Mesodermal cell (in vitro differentiated cells): ENCODE results near the gene PIK3CB.

ENCODE experiments used
- H3K27ac ChIP-seq: 2 replicates; pipeline ENCODE4 v1.7.0; 2013; ENCODE audit warnings: mild to moderate bottlenecking, low read depth, low read length, moderate library complexity; ENCODE audit not compliant: severe bottlenecking
- H3K36me3 ChIP-seq: 2 replicates; pipeline ENCODE4 v1.7.1; 2013; ENCODE audit warnings: mild to moderate bottlenecking, low read length, moderate library complexity; ENCODE audit not compliant: control insufficient read depth, insufficient read depth
- H3K4me1 ChIP-seq: one replicate; pipeline ENCODE4 v1.7.1; 2013; ENCODE audit warnings: mild to moderate bottlenecking, low read length; ENCODE audit not compliant: insufficient read depth, control insufficient read depth, poor library complexity, severe bottlenecking
- H3K4me3 ChIP-seq: 2 replicates; pipeline ENCODE4 v1.7.0; 2013; ENCODE audit warnings: low read length, control low read depth, mild to moderate bottlenecking; ENCODE audit not compliant: insufficient read depth, poor library complexity, severe bottlenecking; ENCODE audit errors: extremely low read depth
- H3K9me3 ChIP-seq: 2 replicates; pipeline ENCODE4 v1.7.1; 2013; ENCODE audit warnings: mild to moderate bottlenecking, low read length, moderate library complexity; ENCODE audit not compliant: control insufficient read depth
- WGBS, 2 experiments: methylation state at CpG; one replicate each; pipeline ENCODE4 v1.1.5; 2013; ENCODE audit warnings: missing lambda C conversion rate in 2 of 2; ENCODE audit not compliant: insufficient coverage in 2 of 2; 5-methylcytosine and 5-hydroxymethylcytosine counted together

PIK3CB gene

GRCh38 chr3:138646513-138646912, 188.2 kb downstream of the PIK3CB start:
- Histone ChIP-seq H3K36me3 (peaks cover 20% of the 10 kb centered on the region), H3K27ac (no peak overlapping the region), H3K4me3 (no peak overlapping the region), H3K9me3 (peaks cover 34% of the 10 kb centered on the region), H3K4me1 (no peaks in the 10 kb centered on the region)

GRCh38 chr3:138646008-138646407, 188.7 kb downstream of the PIK3CB start:
- H3K4me3 ChIP-seq = no peak overlapping the region
- H3K27ac ChIP-seq = no peak overlapping the region
- peaks cover 38% of the 10 kb centered on the region for H3K9me3 ChIP-seq
- H3K4me1 ChIP-seq = no peaks in the 10 kb centered on the region
- H3K36me3 ChIP-seq = peaks cover 20% of the 10 kb centered on the region

- no peaks in the 10 kb centered on the region for H3K36me3 ChIP-seq
- no peak overlapping the region for H3K4me3 ChIP-seq
- H3K27ac ChIP-seq = no peak overlapping the region
- 100% methylated on average over 1 of the region's 1 CpG; no CpG with 5 or more reads in 1 of the 2 experiments for WGBS, 2 experiments
- peaks cover 26% of the 10 kb centered on the region for H3K9me3 ChIP-seq
- H3K4me1 ChIP-seq = no peaks in the 10 kb centered on the region
Measured at GRCh38 chr3:138642927-138643253, 191.8 kb downstream of the PIK3CB start.

- no peak overlapping the region for H3K4me3 ChIP-seq
- H3K9me3 ChIP-seq = peaks cover 26% of the 10 kb centered on the region
- 40 to 100% methylated on average over 1 of the region's 4 CpGs for WGBS, 2 experiments
- H3K4me1 ChIP-seq = no peaks in the 10 kb centered on the region
- H3K36me3 ChIP-seq = no peaks in the 10 kb centered on the region
- H3K27ac ChIP-seq = no peak overlapping the region
Measured at GRCh38 chr3:138642226-138642926, 192.4 kb downstream of the PIK3CB start.

- Histone ChIP-seq H3K9me3 (peaks cover 16% of the 10 kb centered on the region), H3K27ac (no peak overlapping the region), H3K4me3 (no peak overlapping the region), H3K4me1 (no peaks in the 10 kb centered on the region), H3K36me3 (no peaks in the 10 kb centered on the region)
- 95 to 100% methylated on average over 2 to 3 of the region's 4 CpGs for WGBS, 2 experiments
Measured at GRCh38 chr3:138640537-138640936, 194.2 kb downstream of the PIK3CB start.

GRCh38 chr3:138638641-138639040, 196.1 kb downstream of the PIK3CB start:
- no CpG with 5 or more reads among the region's 2 CpGs for whole genome bisulfite sequencing, 2 experiments
- no peak overlapping the region for H3K27ac ChIP-seq
- no peaks in the 10 kb centered on the region for H3K4me1 ChIP-seq
- H3K36me3 ChIP-seq = no peaks in the 10 kb centered on the region
- no peak overlapping the region for H3K4me3 ChIP-seq
- peaks cover 13% of the 10 kb centered on the region for H3K9me3 ChIP-seq

- Histone ChIP-seq H3K9me3 (no peaks in the 10 kb centered on the region), H3K27ac (no peak overlapping the region), H3K36me3 (no peaks in the 10 kb centered on the region), H3K4me1 (no peaks in the 10 kb centered on the region), H3K4me3 (no peak overlapping the region)
- 81 to 84% methylated on average over 5 of the region's 6 CpGs for WGBS, 2 experiments
Measured at GRCh38 chr3:138629526-138629925, 205.2 kb downstream of the PIK3CB start.

GRCh38 chr3:138625707-138626365, 208.9 kb downstream of the PIK3CB start:
- H3K4me3 ChIP-seq = no peak overlapping the region
- no peaks in the 10 kb centered on the region for H3K9me3 ChIP-seq
- H3K36me3 ChIP-seq = no peaks in the 10 kb centered on the region
- 88 to 100% methylated on average over 3 of the region's 3 CpGs for WGBS, 2 experiments
- no peaks in the 10 kb centered on the region for H3K4me1 ChIP-seq
- no peak overlapping the region for H3K27ac ChIP-seq

GRCh38 chr3:138624518-138624917, 210.2 kb downstream of the PIK3CB start:
- Histone ChIP-seq H3K36me3 (no peaks in the 10 kb centered on the region), H3K27ac (no peak overlapping the region), H3K4me1 (no peaks in the 10 kb centered on the region), H3K9me3 (no peaks in the 10 kb centered on the region), H3K4me3 (no peak overlapping the region)

GRCh38 chr3:138620431-138620830, 214.3 kb downstream of the PIK3CB start:
- H3K4me1 ChIP-seq = no peaks in the 10 kb centered on the region

GRCh38 chr3:138615462-138615861, 219.3 kb downstream of the PIK3CB start:
- H3K27ac ChIP-seq = no peak overlapping the region
- H3K9me3 ChIP-seq = no peaks in the 10 kb centered on the region
- WGBS, 2 experiments = 100% methylated on average over 1 of the region's 1 CpG; no CpG with 5 or more reads in 1 of the 2 experiments
- H3K4me1 ChIP-seq = no peaks in the 10 kb centered on the region
- H3K4me3 ChIP-seq = no peak overlapping the region
- H3K36me3 ChIP-seq = no peaks in the 10 kb centered on the region

More at GRCh38 chr3:138620431-138620830, 214.3 kb downstream of the PIK3CB start:
- no peaks in the 10 kb centered on the region for H3K36me3 ChIP-seq
- H3K4me3 ChIP-seq = no peak overlapping the region
- H3K9me3 ChIP-seq = no peaks in the 10 kb centered on the region
- no peak overlapping the region for H3K27ac ChIP-seq
- WGBS, 2 experiments = 89 to 91% methylated on average over 2 to 4 of the region's 4 CpGs
